K562 (cell line): ENCODE results near the gene GABRB2. TPM values are rescaled to one million over a fixed set of nuclear protein-coding genes. Genes with fewer than 3 reads are reported as not detected.

ENCODE experiments used
- CHD4 ChIP-seq: fragments of 200-600 bp; sonication (generic); IDR thresholded peaks from 3 replicates; pipeline ENCODE4 v1.6.1; 2012; ENCODE audit warnings: low read depth, mild to moderate bottlenecking, mixed read lengths, low read length, inconsistent platforms; ENCODE audit not compliant: insufficient read depth, insufficient replicate concordance, poor library complexity, severe bottlenecking
- EZH2 ChIP-seq: IDR thresholded peaks from 2 replicates; pipeline ENCODE4 v1.6.1; 2012; ENCODE audit warnings: low read depth, mild to moderate bottlenecking, inconsistent platforms, low read length, borderline replicate concordance
- KLF10 ChIP-seq: fragments of 250-450 bp; sonication (Bioruptor Pico); IDR thresholded peaks from 2 replicates; pipeline ENCODE4 v1.6.1; 2021; ENCODE audit warnings: matching md5 sums
- PBX2 ChIP-seq, 2 experiments: IDR thresholded peaks in 1 of 2; conservative IDR thresholded peaks in 1 of 2; 2 replicates each; pipeline ENCODE4 v1.6.1; 2016; ENCODE audit warnings: low read depth in 2 of 2, mild to moderate bottlenecking in 1 of 2, missing compliant biosample characterization in 1 of 2, missing genetic modification characterization in 1 of 2, moderate library complexity in 1 of 2
- YY1 ChIP-seq, 3 experiments: IDR thresholded peaks; 2 replicates each; pipeline ENCODE4 v1.6.1; 2011; ENCODE audit warnings: low read length in 2 of 3, mild to moderate bottlenecking in 2 of 3, moderate library complexity in 2 of 3, borderline replicate concordance in 1 of 3, control low read depth in 1 of 3, low read depth in 1 of 3; ENCODE audit not compliant: insufficient read depth in 3 of 3, insufficient replicate concordance in 2 of 3, control insufficient read depth in 1 of 3, insufficient read length in 1 of 3; ENCODE audit errors: extremely low read depth in 1 of 3
- ZNF445 ChIP-seq: fragments of 250-450 bp; sonication (Bioruptor Pico); IDR thresholded peaks from 2 replicates; pipeline ENCODE4 v1.4.0; 2020; ENCODE audit warnings: low read depth, mild to moderate bottlenecking, moderate library complexity
- polyA plus RNA-seq, 8 experiments: library from polyadenylated mRNA; depleted of rRNA in 4 of 8; stranded (reverse) in 5 of 8; unstranded in 3 of 8; fragments of >200 nt; fragmentation: Nextera tagmentation in 2 of 8; fragmentation: Illumina TruSeq in 1 of 8; extraction: Ambion mirVana in 2 of 8; extraction: Trizol in 1 of 8; gene quantifications; 2 replicates each; pipeline versions ENCODE4 v1.2.1 to v1.2.3, GENCODE V29; 2011 to 2014; ENCODE audit warnings: inconsistent platforms in 1 of 8, missing spikeins in 1 of 8
- total RNA-seq, 7 experiments: library from RNA; depleted of rRNA in 6 of 7; stranded (reverse); fragments of >200 nt in 6 of 7; fragmentation: Illumina TruSeq in 2 of 7; extraction: Trizol in 2 of 7; gene quantifications; 2 replicates each; pipeline versions ENCODE4 v1.2.1 to v1.2.3, GENCODE V29; 2011 to 2021; ENCODE audit warnings: low replicate concordance in 1 of 7

GABRB2 gene
- total and polyA plus RNA-seq, 9 of the 15 experiments (the other 6 are each of a cell fraction or from before 2014, with no cell fraction given), result not detected

- TF ChIP-seq ZNF445 (CRISPR knock-in tag) (no peak), PBX2 (CRISPR knock-in tag; IDR thresholded peaks at IDR 0.05; ENCODE audit: low read depth) (no peak), PBX2 (tag; conservative IDR thresholded peaks at IDR 0.05; ENCODE audit: low read depth) (no peak), KLF10 (CRISPR knock-in tag) (no peak), CHD4 (no peak), YY1 (IDR thresholded peaks at IDR 0.05; ENCODE audit: borderline replicate concordance in 1 of 3, control insufficient read depth in 1 of 3, extremely low read depth in 1 of 3, insufficient read depth in 3 of 3, insufficient read length in 1 of 3, insufficient replicate concordance in 2 of 3, low read depth in 1 of 3, low read length in 2 of 3) (no peak), EZH2 (no peak)
Measured at GRCh38 chr5:161545344-161546094, 1.0 kb downstream of the GABRB2 start (continued).
